Prostate gland (tissue), 2 donors: ENCODE measurements around the gene ULBP3.

Source experiments
- POLR2A ChIP-seq: fragments of 450-650 bp; IDR thresholded peaks from one replicate; pipeline ENCODE4 v1.6.1; 2016; ENCODE audit warnings: antibody characterized with exemption, mild to moderate bottlenecking
- TF ChIP-seq, protein P1 (sequence below), 4 experiments: fragments of 200-600 bp in 2 of 4; fragments of 450-650 bp in 2 of 4; sonication (generic) in 2 of 4; IDR thresholded peaks; 1 replicate in 3 of 4; 2 replicates in 1 of 4; pipeline ENCODE4 v1.5.1; 2016 to 2019; ENCODE audit warnings: antibody characterized with exemption in 4 of 4, mild to moderate bottlenecking in 2 of 4, moderate library complexity in 2 of 4

DNA sequence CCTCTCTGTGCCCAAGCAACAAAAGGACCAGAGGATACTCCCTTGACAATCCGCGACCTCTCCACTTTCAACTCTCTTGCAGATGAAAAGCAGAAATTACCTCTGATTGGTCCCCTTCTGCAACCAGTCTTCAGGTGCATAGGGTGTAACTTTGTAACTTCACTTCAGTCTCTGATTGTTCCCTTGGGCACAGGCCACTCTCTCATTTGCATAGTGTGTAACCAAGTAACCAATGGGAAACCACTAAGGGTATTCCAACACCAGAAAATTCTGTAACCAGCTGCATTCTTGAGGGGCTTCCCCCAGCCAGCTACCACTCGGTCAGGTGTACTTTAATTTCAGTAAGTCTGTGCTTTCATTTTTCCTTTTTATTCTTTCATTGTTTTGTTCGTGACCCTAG lies 39.2 kb downstream of the ULBP3 start:
- no peak for TF ChIP-seq POLR2A
- TF ChIP-seq, protein P1, sequence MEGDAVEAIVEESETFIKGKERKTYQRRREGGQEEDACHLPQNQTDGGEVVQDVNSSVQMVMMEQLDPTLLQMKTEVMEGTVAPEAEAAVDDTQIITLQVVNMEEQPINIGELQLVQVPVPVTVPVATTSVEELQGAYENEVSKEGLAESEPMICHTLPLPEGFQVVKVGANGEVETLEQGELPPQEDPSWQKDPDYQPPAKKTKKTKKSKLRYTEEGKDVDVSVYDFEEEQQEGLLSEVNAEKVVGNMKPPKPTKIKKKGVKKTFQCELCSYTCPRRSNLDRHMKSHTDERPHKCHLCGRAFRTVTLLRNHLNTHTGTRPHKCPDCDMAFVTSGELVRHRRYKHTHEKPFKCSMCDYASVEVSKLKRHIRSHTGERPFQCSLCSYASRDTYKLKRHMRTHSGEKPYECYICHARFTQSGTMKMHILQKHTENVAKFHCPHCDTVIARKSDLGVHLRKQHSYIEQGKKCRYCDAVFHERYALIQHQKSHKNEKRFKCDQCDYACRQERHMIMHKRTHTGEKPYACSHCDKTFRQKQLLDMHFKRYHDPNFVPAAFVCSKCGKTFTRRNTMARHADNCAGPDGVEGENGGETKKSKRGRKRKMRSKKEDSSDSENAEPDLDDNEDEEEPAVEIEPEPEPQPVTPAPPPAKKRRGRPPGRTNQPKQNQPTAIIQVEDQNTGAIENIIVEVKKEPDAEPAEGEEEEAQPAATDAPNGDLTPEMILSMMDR (IDR thresholded peaks at IDR 0.05): no peak
